GM12878 (cell line): ENCODE data around the gene GUK1. TPM values are rescaled to one million over a fixed set of nuclear protein-coding genes. Genes with fewer than 3 reads are reported as not detected.

ENCODE experiments used
- ATAC-seq: fragments of 200-7000 bp; cut with Tn5 transposase; 3 replicates; pipeline ENCODE4 v1.9.1; 2020; ENCODE audit warnings: mild to moderate bottlenecking, moderate library complexity
- BruUV-seq: library from RNA; stranded (reverse); fragments of 400-500 nt; replicated peaks from 2 replicates; lab custom pipeline; 2021; lab: Mats Ljungman, UMichigan
- CTCF ChIA-PET: fragments of 300-600 bp; sonication (Branson Sonifier 250); formaldehyde crosslinking; extraction: SDS; loops from one replicate; lab custom pipeline; 2021; ENCODE audit warnings: inconsistent platforms; lab: Yijun Ruan, JAX
- POLR2A ChIA-PET: fragments of 350-600 bp; formaldehyde crosslinking; extraction: SDS; loops from one replicate; lab custom pipeline; 2021; ENCODE audit warnings: inconsistent platforms; lab: Charles Lee
- RAD21 ChIA-PET: fragments of 300-600 bp; sonication (Branson Sonifier 250); formaldehyde crosslinking; loops from one replicate; lab custom pipeline; 2023; ENCODE audit warnings: antibody characterized with exemption; ENCODE audit not compliant: unreplicated experiment; lab: Charles Lee
- SMC1A ChIA-PET: fragments of 300-600 bp; sonication (Branson Sonifier 250); formaldehyde crosslinking; loops from one replicate; lab custom pipeline; 2023; ENCODE audit not compliant: unreplicated experiment, uncharacterized antibody; lab: Charles Lee
- DNase-seq: peaks from one replicate; pipeline ENCODE4 v3.0.0-alpha.2; 2011; ENCODE audit warnings: low read depth, low spot score
- FAIRE-seq: peaks from 3 replicates; lab custom pipeline; 2011; peaks lifted over from hg19 to GRCh38; lab: Jason Lieb, UNC
- H2AFZ ChIP-seq: 2 replicates; pipeline ENCODE4 v1.6.0; 2011; ENCODE audit warnings: low read depth, low read length, control low read depth; ENCODE audit not compliant: control insufficient read depth
- H3K27ac ChIP-seq: 2 replicates; pipeline ENCODE4 v1.5.1; 2011; ENCODE audit warnings: control low read depth; ENCODE audit not compliant: control insufficient read depth, insufficient read depth
- H3K27me3 ChIP-seq, 2 experiments: replicated peaks in 1 of 2; 2 replicates each; pipeline versions ENCODE4 v1.6.0 to v1.6.1; 2011; ENCODE audit warnings: low read length in 1 of 2; ENCODE audit not compliant: control insufficient read depth in 2 of 2, insufficient read depth in 2 of 2
- H3K36me3 ChIP-seq, 2 experiments: 2 replicates each; pipeline ENCODE4 v1.5.1; 2011; ENCODE audit warnings: low read length in 1 of 2; ENCODE audit not compliant: control insufficient read depth in 2 of 2, insufficient read depth in 2 of 2
- H3K4me1 ChIP-seq: 2 replicates; pipeline ENCODE4 v1.6.1; 2011; ENCODE audit warnings: mild to moderate bottlenecking, low read length, moderate library complexity, mixed read lengths; ENCODE audit not compliant: control insufficient read depth, insufficient read depth
- H3K4me2 ChIP-seq: 2 replicates; pipeline ENCODE4 v1.6.0; 2011; ENCODE audit warnings: control low read depth; ENCODE audit not compliant: control insufficient read depth, insufficient read depth
- H3K4me3 ChIP-seq: fragments of 200-600 bp; sonication (generic); 2 replicates; pipeline ENCODE4 v1.5.1; 2016
- H3K79me2 ChIP-seq: 2 replicates; pipeline ENCODE4 v1.6.0; 2011; ENCODE audit warnings: low read length; ENCODE audit not compliant: control insufficient read depth, insufficient read depth
- H3K9ac ChIP-seq: 2 replicates; pipeline ENCODE4 v1.8.0; 2011; ENCODE audit warnings: low read length, control low read depth, mixed read lengths; ENCODE audit not compliant: control insufficient read depth, insufficient read depth
- H3K9me3 ChIP-seq: replicated peaks from 3 replicates; pipeline ENCODE4 v1.5.1; 2011; ENCODE audit warnings: mild to moderate bottlenecking, low read length; ENCODE audit not compliant: control insufficient read depth, insufficient read depth
- H4K20me1 ChIP-seq: 2 replicates; pipeline ENCODE4 v1.6.0; 2011; ENCODE audit not compliant: control insufficient read depth, insufficient read depth
- ATF7 ChIP-seq: fragments of 450-650 bp; IDR thresholded peaks from 2 replicates; pipeline ENCODE4 v1.6.1; 2016; ENCODE audit warnings: low read depth, mild to moderate bottlenecking
- BMI1 ChIP-seq: fragments of 450-650 bp; IDR thresholded peaks from 2 replicates; pipeline ENCODE4 v1.6.1; 2016; ENCODE audit warnings: mild to moderate bottlenecking, moderate library complexity, borderline replicate concordance
- CEBPB ChIP-seq, 2 experiments: fragments of 150-350 bp in 1 of 2; IDR thresholded peaks; 2 replicates each; pipeline ENCODE4 v1.6.1; 2012 to 2014; ENCODE audit warnings: low read depth in 2 of 2, low read length in 2 of 2, borderline replicate concordance in 1 of 2, inconsistent platforms in 1 of 2
- ETV6 ChIP-seq, 2 experiments: fragments of 450-650 bp in 1 of 2; IDR thresholded peaks in 1 of 2; conservative IDR thresholded peaks in 1 of 2; 2 replicates each; pipeline ENCODE4 v1.6.1; 2014; ENCODE audit warnings: antibody characterized with exemption in 1 of 2, borderline replicate concordance in 1 of 2, low read depth in 1 of 2, mild to moderate bottlenecking in 1 of 2, moderate library complexity in 1 of 2
- HDAC2 ChIP-seq: fragments of 200-600 bp; sonication (generic); IDR thresholded peaks from 2 replicates; pipeline ENCODE4 v1.6.1; 2017
- HDAC6 ChIP-seq: fragments of 200-600 bp; sonication (generic); IDR thresholded peaks from one replicate; pipeline ENCODE4 v1.8.0; 2017; ENCODE audit warnings: antibody characterized with exemption; ENCODE audit not compliant: unreplicated experiment
- KDM1A ChIP-seq: fragments of 200-600 bp; sonication (generic); IDR thresholded peaks from 2 replicates; pipeline ENCODE4 v1.6.1; 2016; ENCODE audit warnings: borderline replicate concordance
- POLR2AphosphoS2 ChIP-seq: IDR thresholded peaks from 2 replicates; pipeline ENCODE4 v1.6.1; 2011; ENCODE audit warnings: low read depth, mild to moderate bottlenecking, low read length, improper control_type of control experiment, moderate library complexity
- SIX5 ChIP-seq: IDR thresholded peaks from 2 replicates; pipeline ENCODE4 v1.6.1; 2011; ENCODE audit warnings: mild to moderate bottlenecking, low read depth, low read length, moderate library complexity; ENCODE audit not compliant: severe bottlenecking
- SMAD5 ChIP-seq: IDR thresholded peaks from 2 replicates; pipeline ENCODE4 v1.6.1; 2016; ENCODE audit warnings: antibody characterized with exemption, low read depth
- SMARCA5 ChIP-seq: fragments of 450-650 bp; IDR thresholded peaks from 2 replicates; pipeline ENCODE4 v1.6.1; 2017; ENCODE audit warnings: mild to moderate bottlenecking
- TCF7 ChIP-seq: IDR thresholded peaks from 2 replicates; pipeline ENCODE4 v1.6.1; 2014; ENCODE audit warnings: antibody characterized with exemption, borderline replicate concordance
- ZNF217 ChIP-seq: fragments of 450-650 bp; IDR thresholded peaks from 2 replicates; pipeline ENCODE4 v1.6.1; 2017; ENCODE audit warnings: antibody characterized with exemption, mild to moderate bottlenecking
- WGBS: methylation state at CpG from one replicate; pipeline ENCODE4 v1.1.6; 2016; ENCODE audit warnings: low lambda C conversion rate; ENCODE audit not compliant: insufficient replicate concordance, insufficient coverage; ENCODE audit errors: missing lambda C conversion rate; 5-methylcytosine and 5-hydroxymethylcytosine counted together
- in situ Hi-C: fragments of 300-500 bp; cut with MboI; formaldehyde crosslinking; loops from 9 replicates; pipeline ENCODE4 v1.14.3; 2018; ENCODE audit warnings: mixed read lengths
- intact Hi-C: fragments of 100-400 bp; cut with micrococcal nuclease; formaldehyde crosslinking; loops from one replicate; pipeline ENCODE4 v1.14.2; 2022; ENCODE audit not compliant: unreplicated experiment
- polyA plus RNA-seq, 11 experiments: library from polyadenylated mRNA; depleted of rRNA in 4 of 11; unstranded in 6 of 11; stranded (reverse) in 5 of 11; fragments of >200 nt; fragmentation: Nextera tagmentation in 4 of 11; fragmentation: Illumina TruSeq in 1 of 11; extraction: Ambion mirVana in 4 of 11; extraction: Trizol in 1 of 11; gene quantifications; 1 replicate in 1 of 11; 2 replicates in 10 of 11; pipeline versions ENCODE4 v1.2.1 to v1.2.3, GENCODE V29; 2011 to 2016; ENCODE audit warnings: inconsistent platforms in 2 of 11, missing spikeins in 2 of 11, low read depth in 1 of 11
- total RNA-seq, 4 experiments: library from RNA; depleted of rRNA in 3 of 4; stranded (reverse); fragments of >200 nt in 3 of 4; fragmentation: Illumina TruSeq in 1 of 4; extraction: Trizol in 1 of 4; gene quantifications; 2 replicates each; pipeline versions ENCODE4 v1.2.1 to v1.2.3, GENCODE V29; 2013 to 2021
- TF ChIP-seq, protein P1 (sequence below): IDR thresholded peaks from 2 replicates; pipeline ENCODE4 v1.6.1; 2012; ENCODE audit warnings: low read depth, low read length, improper control_type of control experiment
- TF ChIP-seq, protein P2 (sequence below): fragments of 450-650 bp; IDR thresholded peaks from 2 replicates; pipeline ENCODE4 v1.6.1; 2016; ENCODE audit warnings: mild to moderate bottlenecking
- TF ChIP-seq, protein P3 (sequence below): fragments of 450-650 bp; IDR thresholded peaks from 2 replicates; pipeline ENCODE4 v1.6.1; 2017; ENCODE audit warnings: mild to moderate bottlenecking

Gene GUK1
- total and polyA plus RNA-seq, 10 of the 15 experiments (the other 5 are each of a cell fraction or from before 2014, with no cell fraction given) = 6.3 to 357 (median 203) TPM

DNA sequence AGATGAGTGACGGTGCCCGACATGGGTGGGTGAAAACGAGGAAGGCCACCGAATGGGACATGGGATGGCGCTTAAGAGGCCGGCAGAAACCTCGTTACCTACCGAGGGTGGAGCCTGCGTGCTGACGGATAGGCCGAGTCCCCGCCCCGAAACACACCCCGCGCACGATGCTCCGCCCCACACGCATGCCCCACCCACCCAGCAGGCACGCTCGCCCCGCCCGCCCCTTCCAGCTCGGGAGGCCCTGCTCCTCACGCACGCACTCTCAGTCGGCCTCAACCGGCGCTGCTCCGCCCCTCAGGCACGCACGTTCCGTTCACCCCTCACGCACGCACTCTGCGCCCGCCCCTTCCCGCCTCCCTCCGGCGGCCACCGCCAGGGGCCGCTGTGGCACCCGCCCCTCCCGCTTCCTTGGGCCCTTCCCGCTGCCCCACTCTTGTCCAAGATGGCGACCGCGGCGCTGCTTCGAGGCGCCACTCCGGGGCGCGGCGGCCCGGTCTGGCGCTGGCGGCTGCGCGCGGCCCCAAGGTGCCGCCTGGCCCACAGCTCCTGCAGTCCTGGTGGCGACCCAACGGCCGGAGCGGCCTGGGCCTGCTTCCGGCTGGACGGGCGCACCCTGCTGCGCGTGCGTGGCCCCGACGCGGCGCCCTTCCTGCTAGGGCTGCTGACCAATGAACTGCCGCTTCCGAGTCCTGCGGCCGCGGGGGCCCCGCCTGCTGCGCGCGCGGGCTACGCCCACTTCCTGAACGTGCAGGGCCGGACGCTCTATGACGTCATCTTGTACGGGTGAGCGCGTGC is 25.5 kb downstream of the GUK1 start, which contains the start of gene IBA57:
Gene IBA57, plus strand, starts transcription at position 433 of the 798 bp plus-strand sequence. Its CDS starts 13 bp downstream, at position 446.
- FAIRE-seq = peak; percentile 99
- TF ChIP-seq, protein P1, sequence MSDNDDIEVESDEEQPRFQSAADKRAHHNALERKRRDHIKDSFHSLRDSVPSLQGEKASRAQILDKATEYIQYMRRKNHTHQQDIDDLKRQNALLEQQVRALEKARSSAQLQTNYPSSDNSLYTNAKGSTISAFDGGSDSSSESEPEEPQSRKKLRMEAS = peak; percentile 84
- TF ChIP-seq ETV6 (conservative IDR thresholded peaks at IDR 0.05 in 1 of 2, IDR thresholded peaks at IDR 0.05 in 1 of 2; ENCODE audit: borderline replicate concordance in 1 of 2, low read depth in 1 of 2) (0 out of 4 replicates have a peak, but pooled peaks have one; percentile 24 to 50), SIX5 (no peak), SMARCA5 (peak; percentile 97), HDAC6 (peak; percentile 88), KDM1A (no peak), HDAC2 (no peak), ZNF217 (peak; percentile 71), CEBPB (IDR thresholded peaks at IDR 0.05; ENCODE audit: borderline replicate concordance in 1 of 2, low read depth in 2 of 2, low read length in 2 of 2) (no peak), SMAD5 (no peak), BMI1 (no peak), ATF7 (peak; percentile 99), POLR2AphosphoS2 (peak; percentile 93), TCF7 (no peak)
- TF ChIP-seq, protein P2, sequence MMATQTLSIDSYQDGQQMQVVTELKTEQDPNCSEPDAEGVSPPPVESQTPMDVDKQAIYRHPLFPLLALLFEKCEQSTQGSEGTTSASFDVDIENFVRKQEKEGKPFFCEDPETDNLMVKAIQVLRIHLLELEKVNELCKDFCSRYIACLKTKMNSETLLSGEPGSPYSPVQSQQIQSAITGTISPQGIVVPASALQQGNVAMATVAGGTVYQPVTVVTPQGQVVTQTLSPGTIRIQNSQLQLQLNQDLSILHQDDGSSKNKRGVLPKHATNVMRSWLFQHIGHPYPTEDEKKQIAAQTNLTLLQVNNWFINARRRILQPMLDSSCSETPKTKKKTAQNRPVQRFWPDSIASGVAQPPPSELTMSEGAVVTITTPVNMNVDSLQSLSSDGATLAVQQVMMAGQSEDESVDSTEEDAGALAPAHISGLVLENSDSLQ = peak; percentile 86
- TF ChIP-seq, protein P3, sequence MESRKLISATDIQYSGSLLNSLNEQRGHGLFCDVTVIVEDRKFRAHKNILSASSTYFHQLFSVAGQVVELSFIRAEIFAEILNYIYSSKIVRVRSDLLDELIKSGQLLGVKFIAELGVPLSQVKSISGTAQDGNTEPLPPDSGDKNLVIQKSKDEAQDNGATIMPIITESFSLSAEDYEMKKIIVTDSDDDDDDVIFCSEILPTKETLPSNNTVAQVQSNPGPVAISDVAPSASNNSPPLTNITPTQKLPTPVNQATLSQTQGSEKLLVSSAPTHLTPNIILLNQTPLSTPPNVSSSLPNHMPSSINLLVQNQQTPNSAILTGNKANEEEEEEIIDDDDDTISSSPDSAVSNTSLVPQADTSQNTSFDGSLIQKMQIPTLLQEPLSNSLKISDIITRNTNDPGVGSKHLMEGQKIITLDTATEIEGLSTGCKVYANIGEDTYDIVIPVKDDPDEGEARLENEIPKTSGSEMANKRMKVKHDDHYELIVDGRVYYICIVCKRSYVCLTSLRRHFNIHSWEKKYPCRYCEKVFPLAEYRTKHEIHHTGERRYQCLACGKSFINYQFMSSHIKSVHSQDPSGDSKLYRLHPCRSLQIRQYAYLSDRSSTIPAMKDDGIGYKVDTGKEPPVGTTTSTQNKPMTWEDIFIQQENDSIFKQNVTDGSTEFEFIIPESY = peak; percentile 22; the same call in 1 of the 2 replicates

More for the DNA sequence above, 25.5 kb downstream of the GUK1 start, which contains the start of gene IBA57:
- Histone ChIP-seq H3K4me1 (peaks cover 7% of the 10 kb centered on the region), H3K4me3 (peak within 1 kb of the TSS; percentile 95), H4K20me1 (no peaks in the 10 kb centered on the region), H3K9ac (peak within 1 kb of the TSS; percentile 97), H3K27ac (peak within 1 kb of the TSS; percentile 99), H2AFZ (peak within 1 kb of the TSS; percentile 97), H3K9me3 (no peaks in the 10 kb centered on the region), H3K36me3 (no peaks in the 10 kb centered on the region), H3K27me3 (no peaks in the 10 kb centered on the region), H3K4me2 (peak within 1 kb of the TSS; percentile 90), H3K79me2 (peaks cover 4% of the 10 kb centered on the region)
- WGBS = under 1% methylated on average over 72 of the region's 93 CpGs
- in situ Hi-C loops (no loop called here), intact Hi-C loops (loop anchor here (1.0 to 2.0 kb wide), 3 partner anchors 25 to 166 kb away; partner anchors contain the start of genes ARF1 and GUK1)
- ATAC-seq = peak; percentile 90
- ChIA-PET POLR2A (interaction anchor here (0.6 to 3.8 kb wide), 9 partner anchors 22 to 239 kb away, joined by 3 to 43 read pairs (median 6); partner anchors contain the start of genes ARF1, C1orf35, GUK1 and MRPL55), CTCF (interaction anchor here (0.6 to 5.2 kb wide), 21 partner anchors 11 to 403 kb away, joined by 3 to 63 read pairs (median 4); partner anchors contain the start of genes ARF1 and GUK1), RAD21 (interaction anchor here (0.6 to 4.6 kb wide), 8 partner anchors 25 to 289 kb away, joined by 3 to 34 read pairs (median 6); partner anchors contain the start of genes GUK1 and MRPL55), SMC1A (interaction anchor here (0.7 to 3.0 kb wide), 9 partner anchors 12 to 284 kb away, joined by 3 to 32 read pairs (median 7); partner anchors contain the start of gene GUK1)
- peak; percentile 93 for DNase-seq
- no TSS peak for BruUV-seq
